8988T (cell line): ENCODE measurements around the gene IL20.
"Not testable (repeated sequence)": the region's sequence is repeated elsewhere in the genome, so short reads cannot be mapped to it uniquely, and the experiment has no call there.

ENCODE experiments used
- DNase-seq: peaks from one replicate; pipeline ENCODE4 v3.0.0; 2011

IL20 gene

DNA sequence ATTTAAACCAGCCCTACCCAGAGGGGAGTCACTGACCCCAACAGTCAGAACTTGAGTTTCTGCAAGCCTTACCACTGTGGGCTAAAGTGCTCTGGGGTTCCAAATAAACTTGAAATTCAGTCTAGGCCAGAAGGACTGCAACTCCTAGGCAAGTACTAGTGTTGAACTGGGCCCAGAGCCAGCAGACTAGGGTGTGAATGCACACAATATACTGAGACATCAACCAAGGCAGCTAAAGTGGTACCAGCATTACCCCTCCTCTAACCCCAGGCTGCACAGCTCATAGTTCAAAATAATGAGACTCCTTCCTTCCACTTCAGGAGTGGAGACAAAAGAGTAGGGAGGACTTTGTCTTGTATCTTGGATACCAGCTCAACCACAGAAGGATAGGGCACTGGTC is 18.9 kb upstream of the IL20 start:
- DNase-seq = no peak

DNA sequence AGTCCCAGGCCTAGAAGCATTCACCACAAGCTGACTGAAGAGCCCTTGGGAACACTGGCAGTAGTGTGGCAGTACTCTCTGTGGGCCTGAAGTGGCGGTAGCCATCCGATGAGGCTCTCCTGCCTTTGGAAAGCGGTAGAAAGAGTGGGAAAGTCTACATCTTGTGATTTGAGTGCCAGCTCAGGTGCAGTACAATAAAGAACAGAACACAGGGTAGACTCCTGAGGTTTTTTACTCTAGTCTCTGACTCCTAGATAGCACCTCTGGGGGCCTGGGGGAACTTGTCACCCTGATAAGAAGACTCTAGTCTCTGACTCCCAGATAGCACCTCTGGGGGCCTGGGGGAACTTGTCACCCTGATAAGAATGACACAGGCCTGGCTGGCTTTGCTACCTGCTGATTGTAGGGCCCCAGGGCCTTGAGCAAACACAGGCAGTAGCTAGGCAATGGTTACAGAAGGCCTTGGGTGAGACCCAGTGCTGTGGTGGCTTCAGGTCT is 18.0 kb upstream of the IL20 start:
- no peak for DNase-seq

DNA sequence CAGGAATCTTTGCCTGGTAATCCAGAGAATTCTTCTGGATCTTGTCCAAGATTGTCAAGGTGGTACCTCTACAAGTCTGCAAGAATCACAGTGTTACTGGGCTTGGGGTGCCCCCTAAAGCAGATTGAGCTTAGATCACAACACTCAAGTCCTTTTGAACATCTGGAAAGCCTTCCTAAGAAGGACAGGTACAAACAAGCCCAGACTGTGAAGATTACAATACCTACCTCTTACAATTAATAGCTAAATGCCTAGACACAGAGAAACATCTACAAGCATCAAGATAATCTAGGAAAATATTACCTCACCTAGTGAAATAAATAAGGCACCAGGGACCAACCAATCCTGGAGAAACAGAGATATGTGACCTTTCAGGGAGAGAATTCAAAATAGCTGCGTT is 17.5 kb upstream of the IL20 start:
- no peak for DNase-seq

DNA sequence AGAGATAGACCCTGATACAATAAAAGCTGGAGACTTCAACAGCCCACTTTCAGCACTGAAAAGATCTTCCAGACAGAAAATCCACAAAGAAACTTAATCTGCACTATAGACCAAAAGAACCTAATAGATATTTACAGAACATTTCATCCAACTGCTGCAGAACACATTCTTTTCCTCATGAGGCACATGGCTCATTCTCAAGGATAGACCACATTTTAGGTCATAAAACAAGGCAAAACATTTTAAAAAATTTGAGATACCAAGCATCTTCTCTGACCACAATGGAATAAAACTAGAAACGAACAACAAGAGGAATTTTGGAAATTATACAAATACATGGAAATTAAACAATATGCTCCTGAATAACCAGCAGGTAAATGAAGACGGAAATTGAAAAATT is 15.0 kb upstream of the IL20 start:
- no peak for DNase-seq

DNA sequence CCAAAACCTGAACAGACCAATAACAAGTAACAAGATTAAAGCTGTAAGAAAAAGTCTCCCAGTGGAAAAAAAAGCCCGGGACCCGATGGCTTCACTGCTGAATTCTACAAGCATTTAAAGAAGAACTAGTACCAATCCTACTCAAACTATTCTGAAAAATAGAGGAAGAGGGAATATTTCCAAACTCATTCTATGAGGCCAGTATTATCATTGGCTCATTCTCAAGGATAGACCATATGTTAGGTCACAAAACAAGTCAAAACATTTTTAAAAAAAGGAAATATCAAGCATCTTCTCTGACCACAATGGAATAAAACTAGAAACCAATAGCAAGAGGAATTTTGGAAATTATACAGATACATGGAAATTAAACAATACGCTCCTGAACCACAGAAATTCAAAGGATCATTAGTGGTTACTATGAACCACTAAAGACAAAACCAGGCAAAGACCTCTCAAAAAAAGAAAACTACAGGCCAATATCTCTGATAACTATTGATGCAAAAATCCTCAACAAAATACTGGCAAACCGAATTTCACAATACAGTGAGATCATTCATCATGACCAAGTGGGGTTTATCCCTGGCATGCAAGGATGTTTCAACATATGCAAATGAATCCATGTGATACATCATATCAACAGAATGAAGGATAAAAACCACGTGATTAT is 13.9 kb upstream of the IL20 start:
- no peak for DNase-seq

DNA sequence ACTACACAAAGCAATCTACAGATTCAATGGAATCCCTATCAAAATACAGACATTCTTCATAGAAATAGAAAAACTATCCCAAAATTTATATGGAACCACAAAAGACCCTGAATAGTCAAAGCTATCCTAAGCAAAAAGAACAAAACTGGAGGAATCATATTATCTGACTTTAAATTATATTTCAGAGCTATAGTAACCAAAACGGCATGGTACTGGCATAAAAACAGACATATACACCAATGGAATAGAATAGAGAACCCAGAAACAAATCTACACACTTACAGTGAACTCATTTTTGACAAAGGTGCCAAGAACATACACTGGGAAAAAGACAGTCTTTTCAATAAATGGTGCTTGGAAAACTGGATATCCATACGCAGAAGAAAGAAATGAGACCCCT is 12.8 kb upstream of the IL20 start:
- not testable (repeated sequence) for DNase-seq

DNA sequence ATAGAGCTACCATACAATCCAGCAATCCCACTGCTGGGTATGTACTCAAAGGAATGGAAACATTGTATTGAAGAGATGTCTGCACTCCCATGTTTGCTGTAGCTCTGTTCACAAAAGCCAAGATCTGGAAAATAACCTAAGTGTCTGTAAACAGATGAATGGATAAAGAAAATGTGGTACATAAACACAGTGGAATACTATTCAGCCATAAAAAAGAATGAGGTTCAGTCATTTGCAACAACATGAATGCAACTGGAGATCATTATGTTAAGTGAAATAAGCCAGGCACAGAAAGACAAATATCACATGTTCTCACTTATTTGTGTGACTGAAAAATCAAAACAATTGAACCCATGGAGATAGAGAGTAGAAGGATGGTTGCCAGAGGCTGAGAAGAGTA is 11.7 kb upstream of the IL20 start:
- not testable (repeated sequence) for DNase-seq

DNA sequence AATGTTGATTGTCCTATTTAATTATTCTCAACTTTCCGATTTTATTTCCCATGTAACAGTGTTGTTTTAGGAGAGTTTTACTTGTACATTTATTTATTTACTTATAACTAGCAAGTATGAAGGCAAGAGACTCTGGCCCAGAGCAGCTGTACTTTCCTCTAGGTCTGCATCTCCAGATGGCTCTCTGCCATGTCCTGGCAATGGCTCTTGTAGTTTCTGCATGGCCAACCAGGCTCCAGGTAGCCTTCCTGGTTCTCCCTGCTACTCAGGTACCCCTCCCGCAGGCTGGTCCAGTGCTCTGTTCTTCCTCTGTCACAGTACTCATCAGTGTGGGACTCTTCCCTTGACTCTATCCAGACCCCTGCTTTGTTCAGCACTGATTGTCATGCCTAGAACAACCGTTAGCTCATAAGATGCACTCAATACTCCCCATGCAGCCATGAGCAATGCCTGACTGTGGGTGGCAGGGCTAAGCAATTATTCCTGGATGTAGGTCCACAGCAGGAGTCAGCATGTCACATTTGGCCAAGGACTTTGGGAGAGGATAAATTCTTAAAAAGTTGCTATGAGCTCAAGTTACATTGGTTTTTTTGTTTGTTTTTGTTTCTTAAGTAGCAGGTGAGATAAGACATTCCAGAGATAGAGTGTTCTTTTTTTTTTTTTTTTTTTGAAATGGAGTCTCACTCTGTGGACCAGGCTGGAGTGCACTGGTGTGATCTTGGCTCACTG is 10.9 kb upstream of the IL20 start:
- DNase-seq = no peak

DNA sequence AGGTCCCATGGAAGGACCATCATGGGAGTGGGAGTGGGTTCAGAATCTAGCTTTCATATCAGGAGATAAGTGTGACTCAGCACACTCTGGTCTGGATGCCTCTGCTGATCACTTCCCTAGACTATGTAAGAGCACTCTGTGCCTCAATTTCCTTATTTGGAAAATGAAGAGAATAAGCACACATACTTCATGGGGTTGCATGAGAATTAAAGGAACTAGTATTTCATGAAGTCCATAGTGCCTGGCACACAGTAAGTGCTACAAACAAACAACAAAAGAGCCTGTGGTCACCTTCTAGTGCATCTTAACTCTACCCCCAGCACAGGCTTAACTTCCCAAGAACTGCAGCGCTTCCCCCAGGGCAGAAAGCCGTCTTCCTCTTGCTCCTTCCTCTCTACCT is 9.6 kb upstream of the IL20 start:
- DNase-seq = no peak

DNA sequence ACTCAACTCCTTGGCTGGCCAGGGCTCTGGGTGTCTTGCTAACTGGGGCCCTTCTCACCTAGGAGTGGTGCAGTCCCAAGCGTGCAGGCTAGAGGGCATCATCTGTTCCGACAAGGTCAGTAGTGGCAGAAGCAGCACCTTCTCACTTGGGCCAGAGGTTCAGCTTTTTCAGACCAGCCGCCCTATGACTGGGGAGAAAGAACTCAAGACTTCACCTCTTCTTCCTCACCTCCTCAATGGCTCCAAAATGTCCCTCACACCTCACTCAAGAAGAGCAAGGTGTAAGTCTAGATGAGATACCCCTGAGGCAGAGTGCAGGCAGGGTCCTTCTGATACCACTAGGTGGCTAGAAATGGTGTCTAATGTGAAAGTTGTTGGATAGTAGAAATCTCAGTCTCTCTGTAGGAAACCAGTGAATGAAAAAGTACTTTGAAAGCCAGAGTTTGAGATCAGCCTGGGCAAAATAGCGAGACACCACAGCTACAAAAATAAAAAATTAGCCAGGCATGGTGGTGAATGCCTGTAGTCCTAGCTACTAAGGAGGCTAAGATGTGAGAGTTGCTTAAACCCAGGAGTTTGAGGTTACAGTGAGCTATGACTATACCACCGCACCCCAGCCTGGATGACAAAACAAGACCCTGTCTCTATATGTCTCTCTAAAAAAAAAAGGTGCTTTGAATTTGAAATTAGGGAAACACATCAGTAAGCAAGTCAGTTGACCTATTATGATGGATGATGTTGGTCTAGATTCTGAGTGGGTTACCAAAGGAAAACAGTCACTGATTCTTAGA is 8.6 kb upstream of the IL20 start:
- DNase-seq = no peak

DNA sequence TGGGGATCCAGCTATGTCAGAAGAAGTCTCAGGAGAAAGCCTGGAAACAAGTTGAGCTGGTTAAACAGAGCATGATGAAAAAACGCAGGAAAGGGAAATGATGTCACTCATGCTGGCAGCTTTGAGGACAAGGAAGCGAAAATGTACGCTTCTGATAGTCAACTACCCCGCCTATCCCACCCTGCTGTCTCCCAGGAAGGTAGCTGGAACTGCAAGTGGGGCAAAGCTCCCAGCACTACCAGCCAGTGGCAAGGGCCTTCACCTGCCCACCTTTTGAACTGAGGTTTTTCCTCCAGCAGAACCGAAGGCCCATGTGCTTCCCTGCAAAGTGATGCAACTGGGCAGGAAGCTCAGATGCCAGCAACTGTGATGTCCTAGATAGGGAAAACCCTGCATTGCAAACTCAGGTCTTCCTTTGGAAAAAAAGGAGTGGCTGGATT is 6.3 kb upstream of the IL20 start:
- no peak for DNase-seq

DNA sequence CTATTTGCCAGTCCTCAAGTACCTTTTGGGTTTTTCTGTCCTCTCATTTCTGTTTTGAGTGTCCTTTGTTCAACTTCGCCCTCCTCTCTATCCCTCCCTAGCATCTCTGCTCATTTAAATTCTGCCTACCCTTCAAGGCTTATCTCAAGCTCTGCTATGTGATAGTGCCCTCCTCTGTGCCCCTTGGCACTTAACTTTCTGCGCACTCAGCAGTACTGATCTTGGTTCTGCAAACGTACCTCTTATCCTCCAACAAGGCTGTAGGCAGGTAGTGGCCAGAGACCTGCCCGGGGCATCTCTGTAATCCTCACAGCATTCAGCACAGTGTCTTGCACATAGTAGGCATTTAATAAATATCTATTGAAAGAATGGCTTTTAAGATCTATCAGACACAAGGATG is 5.3 kb upstream of the IL20 start:
- no peak for DNase-seq

DNA sequence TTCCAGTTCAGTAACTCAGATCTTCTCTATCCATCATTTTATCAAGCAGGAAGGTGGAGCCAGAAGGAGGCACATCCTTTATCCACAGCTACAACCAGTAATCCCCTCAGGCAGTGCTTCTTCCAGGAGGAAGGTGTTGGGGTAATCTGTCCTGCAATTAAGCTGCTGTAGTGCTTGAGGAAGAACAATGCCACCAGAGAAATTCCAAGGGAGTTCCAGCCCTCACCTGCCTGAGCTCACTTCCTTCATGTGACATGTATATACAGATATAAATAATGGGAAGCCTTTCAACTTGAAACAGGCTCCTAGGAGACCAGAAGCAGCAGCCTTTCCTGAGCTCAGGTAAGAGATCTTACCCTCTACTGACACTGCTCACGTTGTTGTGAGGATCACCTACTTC is 2.2 kb upstream of the IL20 start:
- no peak for DNase-seq

DNA sequence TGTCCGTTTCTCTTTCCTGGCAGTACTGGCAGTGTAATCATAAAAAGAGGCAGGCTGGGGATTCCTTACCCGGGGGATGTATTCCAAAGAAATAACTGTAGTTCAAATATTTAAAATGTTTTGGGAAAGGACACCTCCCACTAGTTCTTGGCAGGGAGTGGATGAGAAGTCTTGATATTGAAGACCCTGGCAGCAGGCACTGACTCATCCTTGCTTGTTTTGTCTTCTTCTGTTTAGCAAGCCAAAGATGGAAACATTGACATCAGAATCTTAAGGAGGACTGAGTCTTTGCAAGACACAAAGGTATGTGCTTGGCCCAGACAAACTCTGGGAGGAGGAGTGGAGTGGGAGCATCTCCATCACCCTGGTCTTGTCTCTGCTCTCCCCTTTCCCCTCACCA is 639 bp downstream of the IL20 start:
- DNase-seq = no peak

DNA sequence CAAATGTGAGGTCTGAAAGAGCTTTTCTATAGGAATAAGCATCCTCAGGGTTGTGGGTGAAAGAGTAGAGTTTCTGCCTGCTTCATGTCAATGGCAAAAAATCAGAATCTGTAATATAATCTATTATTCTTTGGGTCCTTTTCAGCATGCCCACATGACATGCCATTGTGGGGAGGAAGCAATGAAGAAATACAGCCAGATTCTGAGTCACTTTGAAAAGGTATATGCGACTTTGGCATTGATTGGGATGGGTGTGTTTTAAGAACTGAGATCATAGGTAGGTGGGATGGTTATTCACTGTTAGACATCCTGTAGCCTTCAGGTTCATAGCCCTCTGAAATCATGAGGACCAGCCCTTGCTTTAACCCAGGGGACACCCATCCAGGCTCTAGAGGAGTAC is 1.8 kb downstream of the IL20 start:
- DNase-seq = no peak

DNA sequence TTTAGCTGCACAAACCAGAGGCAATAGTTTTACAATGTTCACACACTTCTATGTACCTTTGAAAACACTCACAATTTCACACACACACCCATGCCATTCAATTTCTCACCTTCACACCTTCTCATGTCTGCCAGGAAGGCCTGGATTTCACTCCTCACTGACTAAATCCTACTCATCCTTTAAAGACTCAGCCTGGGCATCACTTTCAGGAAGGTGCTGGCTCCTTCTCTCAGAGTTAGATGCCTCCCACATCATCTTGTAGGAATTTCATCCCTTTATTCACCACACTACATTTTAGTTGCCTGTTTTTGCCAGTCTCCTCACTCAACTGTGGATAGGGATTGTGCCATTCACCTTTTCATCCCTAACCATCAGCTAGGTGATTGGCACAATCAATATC is 2.3 kb downstream of the IL20 start:
- DNase-seq = no peak

DNA sequence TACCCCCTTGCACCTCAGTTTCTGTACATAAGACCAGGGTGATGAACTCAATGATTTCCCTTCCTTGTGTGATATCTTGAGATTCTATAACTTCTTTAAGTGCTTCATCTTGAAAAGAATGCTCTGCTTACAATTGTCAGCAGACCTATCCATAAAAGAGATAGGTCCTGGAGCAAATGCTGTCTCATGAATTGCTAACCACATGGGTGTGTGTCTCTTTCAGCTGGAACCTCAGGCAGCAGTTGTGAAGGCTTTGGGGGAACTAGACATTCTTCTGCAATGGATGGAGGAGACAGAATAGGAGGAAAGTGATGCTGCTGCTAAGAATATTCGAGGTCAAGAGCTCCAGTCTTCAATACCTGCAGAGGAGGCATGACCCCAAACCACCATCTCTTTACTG is 2.8 kb downstream of the IL20 start:
- no peak for DNase-seq

DNA sequence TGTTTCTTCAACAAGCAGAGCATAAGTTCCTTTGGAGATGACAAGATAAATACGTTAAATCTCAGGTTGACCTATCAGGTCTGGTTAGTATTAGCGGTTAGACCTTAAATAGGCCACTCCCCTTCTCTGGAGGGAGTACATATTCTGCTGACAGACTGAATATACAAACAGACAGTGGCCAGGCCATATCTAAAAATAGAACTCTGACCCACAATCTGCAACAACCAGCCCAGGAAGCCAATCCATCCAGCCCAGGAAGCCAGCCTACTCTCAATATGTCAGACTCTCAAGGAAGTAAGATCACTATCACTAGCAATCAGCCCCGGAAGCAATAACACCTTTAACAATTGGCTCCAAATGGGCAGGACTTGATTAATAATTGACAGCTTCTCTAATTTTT is 6.7 kb downstream of the IL20 start:
- no peak for DNase-seq

DNA sequence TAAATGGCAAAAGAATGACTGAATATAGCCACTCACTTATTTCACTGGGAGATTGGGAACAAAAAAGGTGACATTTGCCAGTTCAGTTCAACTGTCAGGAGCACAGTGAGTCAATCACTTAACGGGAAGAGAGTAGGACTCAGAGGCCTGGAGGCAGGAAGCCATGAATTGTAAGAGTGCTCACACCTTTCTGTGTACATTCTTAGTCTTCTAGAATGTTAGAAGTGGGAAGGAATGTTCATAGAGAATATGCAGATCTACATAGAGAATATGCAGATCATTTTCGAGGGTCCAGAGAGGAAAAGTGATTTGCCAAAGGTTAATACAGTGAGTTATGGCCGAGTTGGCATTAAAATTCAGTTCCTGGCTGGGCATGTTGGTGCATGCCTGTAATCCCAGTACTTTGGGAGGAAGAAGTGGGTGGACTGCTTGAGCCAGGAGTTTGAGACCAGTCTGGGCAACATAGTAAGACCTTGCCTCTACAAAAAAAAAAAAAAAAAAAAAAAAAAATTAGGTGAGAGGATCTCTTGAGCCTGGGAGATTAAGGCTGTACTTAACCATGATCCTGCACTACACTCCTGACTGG is 8.3 kb downstream of the IL20 start:
- no peak for DNase-seq

DNA sequence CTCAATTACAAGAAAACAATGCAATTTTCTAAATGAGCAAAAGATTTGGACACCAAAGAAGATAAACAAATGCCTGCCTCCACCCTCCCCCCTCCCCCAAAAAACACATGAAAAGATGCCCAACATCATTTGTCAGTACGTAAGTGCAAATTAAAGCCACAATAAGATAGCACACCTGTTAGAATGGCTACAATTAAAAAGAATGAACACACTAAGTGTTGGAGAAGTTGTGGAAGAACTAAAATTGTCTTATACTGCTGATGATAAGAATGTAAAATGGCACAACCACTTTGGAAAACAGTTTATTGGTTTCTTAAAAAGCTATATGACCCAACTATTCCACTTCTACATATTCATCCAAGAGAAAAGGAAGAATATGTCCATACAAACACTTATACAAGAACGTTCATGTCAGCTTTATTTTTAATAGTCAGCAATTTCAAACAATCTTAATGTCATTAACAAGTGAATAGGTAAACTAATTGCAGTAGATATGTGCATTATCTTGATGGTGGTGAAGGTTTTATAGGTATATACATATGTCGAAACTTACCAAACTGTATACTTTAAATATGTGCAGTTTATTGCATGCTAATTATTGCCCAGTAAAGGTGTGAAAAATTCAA is 10.4 kb downstream of the IL20 start:
- DNase-seq = no peak

DNA sequence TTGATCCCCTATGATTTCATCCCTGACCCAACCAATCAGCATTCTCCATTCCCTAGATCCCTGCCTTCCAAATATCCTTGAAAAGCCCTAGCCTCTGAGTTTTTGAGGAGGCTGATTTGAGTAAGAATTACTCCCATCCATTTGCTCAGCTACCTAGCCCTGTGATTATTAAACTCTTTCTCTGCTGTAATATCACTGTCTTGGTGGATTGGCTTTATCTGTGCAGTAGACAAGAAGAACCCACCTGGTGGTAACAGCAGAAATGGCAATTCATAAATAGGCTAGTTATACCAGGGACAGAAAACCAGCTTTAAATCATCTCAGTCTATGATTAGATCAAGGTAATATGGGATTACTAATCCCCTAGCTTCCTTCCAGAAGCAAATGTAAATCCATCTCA is 13.0 kb downstream of the IL20 start:
- no peak for DNase-seq

DNA sequence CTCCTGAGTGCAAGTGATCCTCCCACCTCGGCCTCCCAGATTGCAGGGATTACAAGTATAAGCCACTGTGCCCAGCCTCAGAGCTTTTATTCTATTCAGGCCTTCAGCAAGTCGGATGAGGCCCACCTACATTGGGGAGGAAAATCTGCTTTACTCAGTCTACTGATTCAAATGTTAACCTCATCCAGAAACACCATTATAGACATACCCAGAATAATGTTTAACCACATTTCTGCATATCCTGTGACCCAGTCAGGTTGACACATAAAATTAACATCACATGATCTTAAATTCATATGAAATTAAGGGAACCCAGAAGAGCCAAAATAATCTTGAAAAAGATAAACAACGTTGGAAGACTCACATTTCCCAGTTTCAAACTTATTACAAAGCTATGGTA is 14.9 kb downstream of the IL20 start:
- DNase-seq = no peak

DNA sequence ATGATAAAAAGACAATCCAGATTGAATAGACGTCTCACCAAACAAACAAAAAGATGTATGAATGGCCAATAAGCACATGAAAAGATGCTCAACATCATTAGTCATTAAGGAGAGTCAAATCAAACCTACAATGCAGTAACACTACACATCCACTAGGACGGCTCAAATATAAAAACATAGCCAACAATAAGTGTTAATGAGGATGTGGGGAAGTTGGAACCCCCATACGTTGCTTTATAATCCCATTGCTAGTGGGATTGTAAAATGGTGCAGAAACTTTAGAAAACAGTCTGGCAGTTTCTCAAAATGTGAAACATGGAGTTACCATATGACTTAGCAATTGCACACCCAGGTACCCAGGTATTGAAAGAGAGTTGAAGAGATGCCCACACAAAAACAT is 17.1 kb downstream of the IL20 start:
- no peak for DNase-seq
